Calu3 (cell line): Measurements from ENCODE around the gene NYAP2. TPM values are rescaled to one million over a fixed set of nuclear protein-coding genes. Genes with fewer than 3 reads are reported as not detected.

Experiments
- BruUV-seq: library from RNA; stranded (reverse); fragments of 400-500 nt; replicated peaks from 2 replicates; lab custom pipeline; 2021; lab: Mats Ljungman, UMichigan
- CTCF ChIA-PET: fragments of 300-600 bp; sonication (Branson Sonifier 250); formaldehyde crosslinking; loops from one replicate; lab custom pipeline; 2022; ENCODE audit warnings: antibody characterized with exemption; lab: Charles Lee
- DNase-seq: peaks from one replicate; pipeline ENCODE4 v3.0.0; 2022
- H3K27ac Mint-ChIP-seq: one replicate; pipeline ENCODE4 v1.8.0; 2022; ENCODE audit warnings: mixed read lengths; ENCODE audit not compliant: unreplicated experiment
- H3K27me3 Mint-ChIP-seq: one replicate; pipeline ENCODE4 v1.8.0; 2022; ENCODE audit warnings: mixed read lengths; ENCODE audit not compliant: unreplicated experiment
- H3K36me3 Mint-ChIP-seq: one replicate; pipeline ENCODE4 v1.8.0; 2022; ENCODE audit warnings: mild to moderate bottlenecking, moderate library complexity, mixed read lengths; ENCODE audit not compliant: insufficient read depth, unreplicated experiment
- H3K4me1 Mint-ChIP-seq: one replicate; pipeline ENCODE4 v1.8.0; 2022; ENCODE audit warnings: mild to moderate bottlenecking, low read depth, mixed read lengths; ENCODE audit not compliant: unreplicated experiment
- H3K4me3 Mint-ChIP-seq: one replicate; pipeline ENCODE4 v1.8.0; 2022; ENCODE audit warnings: mild to moderate bottlenecking, low read depth, moderate library complexity, mixed read lengths; ENCODE audit not compliant: unreplicated experiment
- H3K9me3 Mint-ChIP-seq: one replicate; pipeline ENCODE4 v1.8.0; 2022; ENCODE audit warnings: low read depth, mixed read lengths; ENCODE audit not compliant: unreplicated experiment
- intact Hi-C: fragments of 100-400 bp; cut with micrococcal nuclease; formaldehyde crosslinking; loops from one replicate; pipeline ENCODE4 v1.10.0; 2022; ENCODE audit not compliant: unreplicated experiment
- total RNA-seq: library from RNA; stranded (reverse); gene quantifications from 2 replicates; pipeline ENCODE4 v1.2.3, GENCODE V29; 2022
- TF ChIP-seq, protein P1 (sequence below): fragments of 200-600 bp; IDR thresholded peaks from one replicate; pipeline ENCODE4 v1.8.0; 2022; ENCODE audit warnings: antibody characterized with exemption; ENCODE audit not compliant: unreplicated experiment

The NYAP2 gene
- total RNA-seq, 1 experiment from 2014 or later, result 0.07 TPM

DNA sequence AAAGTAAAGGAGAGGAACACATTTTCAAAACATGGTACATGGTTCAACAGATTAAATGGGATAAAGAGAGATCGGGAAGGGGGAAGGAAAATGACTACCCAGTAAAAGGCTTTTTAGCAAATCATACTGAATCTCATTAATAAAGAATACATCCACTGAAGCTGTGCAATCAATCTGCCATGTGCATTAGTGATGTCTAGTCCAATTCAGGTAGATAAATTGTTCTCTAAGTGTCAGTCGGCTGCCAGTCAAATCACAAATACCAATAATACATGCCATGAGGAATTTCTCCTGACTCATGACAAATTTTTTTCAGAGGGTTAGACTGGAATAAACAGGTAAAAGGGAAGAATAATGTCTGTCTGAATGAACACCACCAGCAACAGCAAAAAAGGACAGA lies 22.6 kb downstream of the NYAP2 start:
- DNase-seq, result no peak
- Mint-ChIP-seq H3K4me1 (no peaks in the 10 kb centered on the region), H3K27ac (no peak overlapping the region), H3K4me3 (no peak overlapping the region), H3K27me3 (no peaks in the 10 kb centered on the region), H3K9me3 (no peaks in the 10 kb centered on the region), H3K36me3 (no peaks in the 10 kb centered on the region)
- TF ChIP-seq, protein P1, sequence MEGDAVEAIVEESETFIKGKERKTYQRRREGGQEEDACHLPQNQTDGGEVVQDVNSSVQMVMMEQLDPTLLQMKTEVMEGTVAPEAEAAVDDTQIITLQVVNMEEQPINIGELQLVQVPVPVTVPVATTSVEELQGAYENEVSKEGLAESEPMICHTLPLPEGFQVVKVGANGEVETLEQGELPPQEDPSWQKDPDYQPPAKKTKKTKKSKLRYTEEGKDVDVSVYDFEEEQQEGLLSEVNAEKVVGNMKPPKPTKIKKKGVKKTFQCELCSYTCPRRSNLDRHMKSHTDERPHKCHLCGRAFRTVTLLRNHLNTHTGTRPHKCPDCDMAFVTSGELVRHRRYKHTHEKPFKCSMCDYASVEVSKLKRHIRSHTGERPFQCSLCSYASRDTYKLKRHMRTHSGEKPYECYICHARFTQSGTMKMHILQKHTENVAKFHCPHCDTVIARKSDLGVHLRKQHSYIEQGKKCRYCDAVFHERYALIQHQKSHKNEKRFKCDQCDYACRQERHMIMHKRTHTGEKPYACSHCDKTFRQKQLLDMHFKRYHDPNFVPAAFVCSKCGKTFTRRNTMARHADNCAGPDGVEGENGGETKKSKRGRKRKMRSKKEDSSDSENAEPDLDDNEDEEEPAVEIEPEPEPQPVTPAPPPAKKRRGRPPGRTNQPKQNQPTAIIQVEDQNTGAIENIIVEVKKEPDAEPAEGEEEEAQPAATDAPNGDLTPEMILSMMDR, result no peak
- intact Hi-C loops, result no loop called here
- CTCF ChIA-PET, result no interaction called here
- BruUV-seq, result no TSS peak

GRCh38 chr2:225425284-225425683 lies 25.8 kb downstream of the NYAP2 start:
- Mint-ChIP-seq H3K27me3 (no peaks in the 10 kb centered on the region), H3K9me3 (no peaks in the 10 kb centered on the region), H3K36me3 (no peaks in the 10 kb centered on the region), H3K4me1 (no peaks in the 10 kb centered on the region), H3K4me3 (no peak overlapping the region), H3K27ac (no peak overlapping the region)
- intact Hi-C loops, result no loop called here
- CTCF ChIA-PET, result no interaction called here
- no peak for DNase-seq
- TF ChIP-seq, protein P1, result no peak
- BruUV-seq, result no TSS peak

- CTCF ChIA-PET, result no interaction called here
- TF ChIP-seq, protein P1, result no peak
- Mint-ChIP-seq H3K36me3 (no peaks in the 10 kb centered on the region), H3K9me3 (no peaks in the 10 kb centered on the region), H3K4me3 (no peak overlapping the region), H3K27ac (no peak overlapping the region), H3K4me1 (no peaks in the 10 kb centered on the region), H3K27me3 (no peaks in the 10 kb centered on the region)
- no TSS peak for BruUV-seq
- no peak for DNase-seq
- intact Hi-C loops, result no loop called here
These were observed 28.9 kb downstream of the NYAP2 start for GRCh38 chr2:225428360-225428759.

GRCh38 chr2:225429717-225430116 lies 30.2 kb downstream of the NYAP2 start:
- Mint-ChIP-seq H3K9me3 (no peaks in the 10 kb centered on the region), H3K27me3 (no peaks in the 10 kb centered on the region), H3K4me1 (no peaks in the 10 kb centered on the region), H3K36me3 (no peaks in the 10 kb centered on the region), H3K27ac (no peak overlapping the region), H3K4me3 (no peak overlapping the region)
- no peak for DNase-seq
- BruUV-seq, result no TSS peak
- TF ChIP-seq, protein P1, result no peak
- CTCF ChIA-PET, result no interaction called here
- intact Hi-C loops, result no loop called here
